Left lung (tissue), 10 donors: Measurements from ENCODE around the gene KLC1. TPM values are rescaled to one million over a fixed set of nuclear protein-coding genes. Genes with fewer than 3 reads are reported as not detected.

ENCODE experiments used
- ATAC-seq: fragments of 200-7000 bp; cut with Tn5 transposase; one replicate; pipeline ENCODE4 v1.9.1; 2020; ENCODE audit warnings: moderate library complexity
- DNase-seq, 4 donors: peaks; one replicate each; pipeline ENCODE4 v3.0.0-alpha.2; 2013 to 2020
- H3K27ac ChIP-seq, 2 donors: fragments of 200-600 bp; sonication (generic) in 1 of 2; one replicate each; pipeline versions ENCODE4 v1.5.0 to v1.8.0; 2020 to 2021
- H3K27me3 ChIP-seq, 2 donors: fragments of 200-600 bp; sonication (generic) in 1 of 2; one replicate each; pipeline versions ENCODE4 v1.5.0 to v1.8.0; 2020 to 2021
- H3K36me3 ChIP-seq, 2 donors: fragments of 200-600 bp; sonication (generic) in 1 of 2; one replicate each; pipeline versions ENCODE4 v1.5.0 to v1.8.0; 2020 to 2021
- H3K4me1 ChIP-seq, 2 donors: fragments of 200-600 bp; one replicate each; pipeline ENCODE4 v1.8.0; 2021
- H3K4me3 ChIP-seq, 2 donors: fragments of 200-600 bp; sonication (generic) in 1 of 2; one replicate each; pipeline versions ENCODE4 v1.5.0 to v1.8.0; 2020 to 2021; ENCODE audit warnings: mild to moderate bottlenecking in 1 of 2
- H3K9me3 ChIP-seq, 2 donors: fragments of 200-600 bp; sonication (generic) in 1 of 2; one replicate each; pipeline versions ENCODE4 v1.5.0 to v1.8.0; 2020 to 2021
- intact Hi-C, 2 donors: fragments of 100-400 bp; cut with DNase I; formaldehyde crosslinking; loops; one replicate each; pipeline versions ENCODE4 v1.11.2 to v1.14.2; 2022
- polyA plus RNA-seq, 6 donors: library from polyadenylated mRNA; unstranded; fragments of 120-200 nt; gene quantifications; one replicate each; pipeline ENCODE4 v1.2.1, GENCODE V29; 2013; ENCODE audit not compliant: insufficient read length in 6 of 6
- total RNA-seq, 2 donors: library from RNA; stranded (reverse); fragmentation: NEBNext Ultra II Directional; extraction: Animal tissue kit (Norgen Biotek cat#: 25700); gene quantifications; one replicate each; pipeline ENCODE4 v1.2.1, GENCODE V29; 2021
- TF ChIP-seq, protein P1 (sequence below), 2 donors: fragments of 200-600 bp; sonication (generic) in 1 of 2; IDR thresholded peaks; one replicate each; pipeline versions ENCODE4 v1.5.0 to v1.8.0; 2021; ENCODE audit warnings: antibody characterized with exemption in 2 of 2
- donor health status: DM: no; HTN: yes; CAD: no.
- donor health status: DM: no; HTN: no; CAD: no.

The KLC1 gene
- total and polyA plus RNA-seq, 8 donors, result 126 to 185 (median 156) TPM

GRCh38 chr14:103656031-103656755, 27.2 kb downstream of the KLC1 start:
- peak overlapping the region in 1 of 2 donors; percentile 47 for H3K27ac ChIP-seq
- H3K36me3 ChIP-seq, result peaks cover 3 to 71% of the 10 kb centered on the region in 2 donors
- H3K9me3 ChIP-seq, result no peaks in the 10 kb centered on the region
- H3K4me3 ChIP-seq, result no peak overlapping the region
- peak; percentile 46 for ATAC-seq
- intact Hi-C loops, result no loop called here
- peaks cover 14 to 64% of the 10 kb centered on the region in 2 donors for H3K4me1 ChIP-seq
- DNase-seq, result no peak
- no peaks in the 10 kb centered on the region for H3K27me3 ChIP-seq
- TF ChIP-seq, protein P1, sequence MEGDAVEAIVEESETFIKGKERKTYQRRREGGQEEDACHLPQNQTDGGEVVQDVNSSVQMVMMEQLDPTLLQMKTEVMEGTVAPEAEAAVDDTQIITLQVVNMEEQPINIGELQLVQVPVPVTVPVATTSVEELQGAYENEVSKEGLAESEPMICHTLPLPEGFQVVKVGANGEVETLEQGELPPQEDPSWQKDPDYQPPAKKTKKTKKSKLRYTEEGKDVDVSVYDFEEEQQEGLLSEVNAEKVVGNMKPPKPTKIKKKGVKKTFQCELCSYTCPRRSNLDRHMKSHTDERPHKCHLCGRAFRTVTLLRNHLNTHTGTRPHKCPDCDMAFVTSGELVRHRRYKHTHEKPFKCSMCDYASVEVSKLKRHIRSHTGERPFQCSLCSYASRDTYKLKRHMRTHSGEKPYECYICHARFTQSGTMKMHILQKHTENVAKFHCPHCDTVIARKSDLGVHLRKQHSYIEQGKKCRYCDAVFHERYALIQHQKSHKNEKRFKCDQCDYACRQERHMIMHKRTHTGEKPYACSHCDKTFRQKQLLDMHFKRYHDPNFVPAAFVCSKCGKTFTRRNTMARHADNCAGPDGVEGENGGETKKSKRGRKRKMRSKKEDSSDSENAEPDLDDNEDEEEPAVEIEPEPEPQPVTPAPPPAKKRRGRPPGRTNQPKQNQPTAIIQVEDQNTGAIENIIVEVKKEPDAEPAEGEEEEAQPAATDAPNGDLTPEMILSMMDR (IDR thresholded peaks at IDR 0.05), result no peak

- H3K36me3 ChIP-seq, result peaks cover 3 to 76% of the 10 kb centered on the region in 2 donors
- intact Hi-C loops, result no loop called here
- peak overlapping the region in 1 of 2 donors; percentile 47 for H3K27ac ChIP-seq
These were observed 27.7 kb downstream of the KLC1 start for GRCh38 chr14:103656756-103657133.

GRCh38 chr14:103657471-103657870, 28.5 kb downstream of the KLC1 start:
- no peak overlapping the region for H3K27ac ChIP-seq
- TF ChIP-seq, protein P1 (IDR thresholded peaks at IDR 0.05), result no peak
- H3K27me3 ChIP-seq, result no peaks in the 10 kb centered on the region
- intact Hi-C loops, result no loop called here
- peaks cover 3 to 83% of the 10 kb centered on the region in 2 donors for H3K36me3 ChIP-seq
- H3K9me3 ChIP-seq, result no peaks in the 10 kb centered on the region
- H3K4me3 ChIP-seq, result no peak overlapping the region
- ATAC-seq (peak; percentile 44), DNase-seq (no peak)
- H3K4me1 ChIP-seq, result peaks cover 14 to 53% of the 10 kb centered on the region in 2 donors

More at GRCh38 chr14:103656756-103657133, 27.7 kb downstream of the KLC1 start:
- DNase-seq (no peak), ATAC-seq (no peak)
- Histone ChIP-seq H3K4me3 (no peak overlapping the region), H3K9me3 (no peaks in the 10 kb centered on the region), H3K27me3 (no peaks in the 10 kb centered on the region), H3K4me1 (peaks cover 14 to 60% of the 10 kb centered on the region in 2 donors)
- TF ChIP-seq, protein P1 (IDR thresholded peaks at IDR 0.05), result no peak

DNA sequence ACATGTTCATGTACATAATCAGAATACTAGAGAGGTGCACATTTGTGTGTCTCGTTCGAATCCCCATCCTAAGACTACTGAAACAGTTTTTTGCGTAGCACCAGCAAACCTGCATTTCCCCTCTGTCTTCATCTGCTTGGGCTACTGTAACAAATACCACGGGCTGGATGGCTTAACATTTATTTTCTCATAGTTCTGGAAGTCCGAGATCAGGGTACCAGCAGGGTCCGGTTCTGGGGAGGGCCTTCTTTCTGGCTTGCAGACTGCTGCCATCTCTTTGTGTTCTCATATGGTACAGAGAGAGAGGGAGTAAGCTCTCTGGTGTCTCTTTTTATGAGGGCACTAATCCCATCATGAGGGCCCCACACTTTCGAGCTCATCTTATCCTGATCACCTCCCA, 30.6 kb downstream of the KLC1 start:
- TF ChIP-seq, protein P1 (IDR thresholded peaks at IDR 0.05), result no peak
- peaks cover 0 to 100% of the 10 kb centered on the region in 2 donors for H3K36me3 ChIP-seq
- H3K9me3 ChIP-seq, result no peaks in the 10 kb centered on the region
- intact Hi-C loops, result no loop called here
- H3K4me3 ChIP-seq, result no peak overlapping the region
- DNase-seq (no peak), ATAC-seq (no peak)
- peaks cover 0 to 43% of the 10 kb centered on the region in 2 donors for H3K4me1 ChIP-seq
- no peaks in the 10 kb centered on the region for H3K27me3 ChIP-seq
- no peak overlapping the region for H3K27ac ChIP-seq

DNA sequence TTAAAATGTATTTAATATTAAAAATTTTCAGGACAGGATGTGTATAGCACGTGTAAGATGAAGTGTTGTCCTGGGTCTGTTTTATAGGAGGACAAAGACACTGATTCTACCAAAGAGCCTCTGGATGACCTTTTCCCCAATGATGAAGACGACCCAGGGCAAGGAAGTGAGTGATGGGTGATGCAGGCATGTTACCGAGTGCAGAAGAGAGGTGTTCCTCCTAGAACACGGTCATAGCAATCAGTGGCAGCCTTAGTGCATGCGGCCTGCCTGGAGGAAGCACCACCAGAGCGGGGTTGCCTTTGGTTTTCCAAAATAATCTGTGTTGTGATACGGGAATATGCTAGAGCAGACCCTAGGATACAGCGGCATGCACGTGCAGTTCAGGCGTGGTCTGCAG, 33.0 kb downstream of the KLC1 start:
- intact Hi-C loops, result no loop called here
- TF ChIP-seq, protein P1 (IDR thresholded peaks at IDR 0.05), result no peak
- Histone ChIP-seq H3K27me3 (no peaks in the 10 kb centered on the region), H3K4me1 (peaks cover 0 to 19% of the 10 kb centered on the region in 2 donors), H3K36me3 (peaks cover 0 to 100% of the 10 kb centered on the region in 2 donors), H3K4me3 (no peak overlapping the region), H3K9me3 (no peaks in the 10 kb centered on the region), H3K27ac (no peak overlapping the region)
- ATAC-seq (no peak), DNase-seq (no peak)
